Posterior cingulate gyrus (tissue), 11 donors: ENCODE results near the gene TUBA8.
"Not testable (repeated sequence)": the region's sequence is repeated elsewhere in the genome, so short reads cannot be mapped to it uniquely, and the experiment has no call there.

Experiments
- DNase-seq, 10 donors: peaks; one replicate each; pipeline versions ENCODE4 v3.0.0 to v3.0.0-alpha.2; 2020 to 2021; ENCODE audit warnings: mixed read lengths in 3 of 10
- intact Hi-C: fragments of 100-400 bp; cut with DNase I; formaldehyde crosslinking; loops from one replicate; pipeline ENCODE4 v1.15.1; 2023

The TUBA8 gene

DNA sequence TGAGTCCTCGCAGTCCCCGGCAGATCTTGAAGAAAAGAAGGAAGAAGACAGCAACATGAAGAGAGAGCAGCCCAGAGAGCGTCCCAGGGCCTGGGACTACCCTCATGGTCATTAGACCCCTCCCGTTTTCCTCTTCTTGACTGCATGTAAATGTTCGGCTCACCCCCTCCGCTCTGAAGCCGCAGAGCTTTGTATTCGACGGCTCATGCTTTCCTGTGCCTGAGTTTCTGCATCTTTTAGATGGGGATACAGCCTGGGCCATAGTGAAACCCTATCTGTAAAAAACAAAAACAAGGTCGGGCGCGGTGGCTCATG lies 47.1 kb downstream of the TUBA8 start:
- no peak for DNase-seq
- intact Hi-C loops = no loop called here

DNA sequence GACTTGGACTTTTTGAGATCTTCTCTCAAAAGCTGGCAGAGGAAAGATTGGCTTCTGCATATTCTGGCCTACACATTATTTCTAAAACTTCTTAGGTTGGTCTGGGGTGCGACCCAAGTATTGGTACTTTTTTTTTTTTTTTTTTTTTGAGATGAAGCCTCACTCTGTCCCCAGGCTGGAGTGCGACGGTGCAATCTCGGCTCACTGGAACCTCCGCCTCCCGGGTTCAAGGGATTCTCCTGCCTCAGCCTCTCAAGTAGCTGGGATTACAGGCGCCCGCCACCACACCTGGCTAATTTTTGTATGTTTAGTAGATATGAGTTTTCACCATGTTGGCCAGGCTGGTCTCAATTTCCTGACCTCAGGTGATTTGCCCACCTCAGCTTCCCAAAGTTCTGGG lies 50.0 kb downstream of the TUBA8 start:
- intact Hi-C loops = not testable (repeated sequence)
- DNase-seq = peak in 1 of 10 donors; percentile 58

DNA sequence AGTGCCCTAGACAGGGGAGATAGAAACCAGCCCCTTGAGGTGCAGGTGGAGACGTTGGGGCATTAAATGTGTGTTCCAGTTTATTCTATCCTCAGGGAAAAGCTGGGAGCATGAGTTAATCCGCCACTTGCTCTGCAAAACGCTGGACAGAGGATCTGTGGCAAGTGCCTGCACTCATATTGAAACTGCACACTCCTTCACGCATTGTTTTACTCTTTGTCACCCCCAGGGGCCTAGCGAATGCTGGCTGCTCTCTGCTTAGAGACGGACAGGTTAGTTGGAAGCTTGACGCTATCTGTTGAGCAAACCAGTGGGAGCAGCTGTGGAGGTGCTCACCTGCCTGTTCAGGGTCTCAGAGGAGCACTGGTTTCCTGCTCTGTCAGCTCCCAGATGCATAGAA lies 53.2 kb downstream of the TUBA8 start:
- DNase-seq, intact Hi-C loops: not testable (repeated sequence)

- DNase-seq, intact Hi-C loops: not testable (repeated sequence)
Measured at GRCh38 chr22:18164584-18164983, 54.0 kb downstream of the TUBA8 start.

- intact Hi-C loops, DNase-seq: not testable (repeated sequence)
Measured at GRCh38 chr22:18165356-18165755, 54.7 kb downstream of the TUBA8 start.

- DNase-seq, intact Hi-C loops: not testable (repeated sequence)
Measured at GRCh38 chr22:18170284-18170683, 59.7 kb downstream of the TUBA8 start.

DNA sequence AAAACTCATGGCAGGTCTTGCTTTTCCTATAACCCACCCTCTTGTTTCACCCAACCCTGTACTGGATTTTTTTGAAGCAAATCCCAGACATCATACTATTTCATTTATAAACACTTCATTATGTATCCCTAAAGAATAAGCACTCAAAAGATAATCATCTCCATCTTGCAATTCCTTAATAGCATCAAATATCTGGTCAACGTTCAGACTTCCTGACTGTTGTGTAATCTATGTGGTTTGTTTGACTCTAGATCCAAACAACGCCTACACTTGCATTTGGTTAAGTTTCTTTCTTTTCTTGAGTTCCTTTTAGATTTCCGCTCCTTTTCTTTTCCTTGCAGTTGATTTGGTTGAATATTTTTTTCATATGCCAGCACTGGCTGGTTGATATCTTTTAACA lies 61.6 kb downstream of the TUBA8 start:
- DNase-seq, intact Hi-C loops: not testable (repeated sequence)

DNA sequence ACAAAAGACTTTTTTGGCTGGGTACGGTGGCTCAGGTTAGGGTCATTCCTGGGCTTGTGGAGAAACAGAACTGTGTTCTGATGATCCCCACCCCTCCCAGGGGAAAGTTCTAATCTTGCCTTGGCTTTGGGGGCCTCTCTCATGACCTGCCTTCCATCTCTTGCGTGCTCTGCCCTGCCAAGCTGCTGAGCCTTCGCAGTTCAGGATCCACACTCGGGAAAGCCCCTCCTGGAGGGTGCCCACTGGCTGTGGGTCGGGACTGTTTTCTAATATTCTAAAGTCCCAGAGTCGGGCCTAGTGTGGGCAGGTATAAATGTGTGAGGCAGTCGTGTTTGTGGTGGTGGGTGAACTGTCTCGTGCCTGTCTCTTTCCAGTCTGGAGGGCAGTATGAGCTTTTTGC lies 62.2 kb downstream of the TUBA8 start:
- DNase-seq, intact Hi-C loops: not testable (repeated sequence)

GRCh38 chr22:18173441-18173840 lies 62.8 kb downstream of the TUBA8 start:
- DNase-seq, intact Hi-C loops: not testable (repeated sequence)
